ENCODE results near the gene CPA1.

CPA1 gene

GRCh38 chr7:130377178-130377577 lies 3.1 kb upstream of the CPA1 start:
- Histone ChIP-seq H3K36me3 (ENCODE audit: control insufficient read depth in 2 of 2, insufficient read depth in 1 of 2, low read length in 2 of 2) (no peaks in the 10 kb centered on the region), H3K4me1 (ENCODE audit: control insufficient read depth, insufficient read depth, low read length) (peaks cover 11% of the 10 kb centered on the region), H3K27ac (ENCODE audit: extremely low read depth, low read depth, low read length) (no peak overlapping the region), H3K4me3 (ENCODE audit: low read depth, low read length) (no peak overlapping the region), H3K9me3 (ENCODE audit: control insufficient read depth, insufficient read depth, low read depth, low read length) (no peaks in the 10 kb centered on the region)
- ChIA-PET CTCF (no interaction called here), POLR2A (no interaction called here)
- TF ChIP-seq ZNF10 (tag by site-specific recombination; IDR thresholded peaks at IDR 0.05) (no peak), ZFHX2 (tag by site-specific recombination; conservative IDR thresholded peaks at IDR 0.05) (0 out of 2 replicates have a peak, but pooled peaks have one; percentile 16), ZNF23 (tag by site-specific recombination; IDR thresholded peaks at IDR 0.05; ENCODE audit: borderline replicate concordance) (no peak)

- ChIA-PET POLR2A (no interaction called here), CTCF (no interaction called here)
- Histone ChIP-seq H3K27ac (ENCODE audit: extremely low read depth, low read depth, low read length) (no peak overlapping the region), H3K4me1 (ENCODE audit: control insufficient read depth, insufficient read depth, low read length) (peaks cover 2% of the 10 kb centered on the region), H3K36me3 (ENCODE audit: control insufficient read depth in 2 of 2, insufficient read depth in 1 of 2, low read length in 2 of 2) (no peaks in the 10 kb centered on the region), H3K9me3 (ENCODE audit: control insufficient read depth, insufficient read depth, low read depth, low read length) (no peaks in the 10 kb centered on the region), H3K4me3 (ENCODE audit: low read depth, low read length) (no peak overlapping the region)
- TF ChIP-seq ZBTB1 (tag by site-specific recombination; IDR thresholded peaks at IDR 0.05) (no peak), SCRT2 (tag by site-specific recombination; IDR thresholded peaks at IDR 0.05) (0 out of 2 replicates have a peak, but pooled peaks have one; percentile 5)
Observed at GRCh38 chr7:130379019-130379418, 1.3 kb upstream of the CPA1 start.

GRCh38 chr7:130379532-130379920 lies 768 bp upstream of the CPA1 start:
- H3K4me1 ChIP-seq (ENCODE audit: control insufficient read depth, insufficient read depth, low read length) = no peaks in the 10 kb centered on the region
- TF ChIP-seq ZNF768 (tag by site-specific recombination; IDR thresholded peaks at IDR 0.05) (no peak), HOXD13 (CRISPR knock-in tag; IDR thresholded peaks at IDR 0.05; ENCODE audit: borderline replicate concordance) (no peak), ZNF132 (tag by site-specific recombination; IDR thresholded peaks at IDR 0.05; ENCODE audit: borderline replicate concordance) (no peak), ZNF248 (tag by site-specific recombination; IDR thresholded peaks at IDR 0.05) (no peak), ZNF707 (tag by site-specific recombination; IDR thresholded peaks at IDR 0.05) (no peak), ZSCAN5A (tag by site-specific recombination; IDR thresholded peaks at IDR 0.05) (no peak), ZNF114 (tag by site-specific recombination; IDR thresholded peaks at IDR 0.05) (no peak), ZNF2 (tag by site-specific recombination; IDR thresholded peaks at IDR 0.05) (no peak), ZNF692 (tag by site-specific recombination; IDR thresholded peaks at IDR 0.05) (no peak), ZNF292 (tag by site-specific recombination; IDR thresholded peaks at IDR 0.05; ENCODE audit: borderline replicate concordance, low read depth) (no peak), MZF1 (tag by site-specific recombination; IDR thresholded peaks at IDR 0.05; ENCODE audit: borderline replicate concordance) (no peak)
- ChIA-PET POLR2A (no interaction called here), CTCF (no interaction called here)
- H3K9me3 ChIP-seq (ENCODE audit: control insufficient read depth, insufficient read depth, low read depth, low read length) = no peaks in the 10 kb centered on the region
- H3K36me3 ChIP-seq (ENCODE audit: control insufficient read depth in 2 of 2, insufficient read depth in 1 of 2, low read length in 2 of 2) = no peaks in the 10 kb centered on the region
- no peak overlapping the region for H3K27ac ChIP-seq (ENCODE audit: extremely low read depth, low read depth, low read length)
- H3K4me3 ChIP-seq (ENCODE audit: low read depth, low read length) = no peak overlapping the region

- no peak overlapping the region for H3K4me3 ChIP-seq (ENCODE audit: low read depth, low read length)
- H3K36me3 ChIP-seq (ENCODE audit: control insufficient read depth in 2 of 2, insufficient read depth in 1 of 2, low read length in 2 of 2) = no peaks in the 10 kb centered on the region
- ChIA-PET POLR2A (no interaction called here), CTCF (interaction anchor here (0.6 to 0.7 kb wide), 2 partner anchors 155 to 628 kb away, joined by 3 to 5 read pairs; no protein-coding TSS in a partner anchor)
- H3K4me1 ChIP-seq (ENCODE audit: control insufficient read depth, insufficient read depth, low read length) = no peaks in the 10 kb centered on the region
- no peaks in the 10 kb centered on the region for H3K9me3 ChIP-seq (ENCODE audit: control insufficient read depth, insufficient read depth, low read depth, low read length)
- no peak overlapping the region for H3K27ac ChIP-seq (ENCODE audit: extremely low read depth, low read depth, low read length)
- TF ChIP-seq PRDM10 (tag by site-specific recombination; IDR thresholded peaks at IDR 0.05) (no peak), ZNF404 (tag by site-specific recombination; IDR thresholded peaks at IDR 0.05) (no peak), ZNF701 (tag by site-specific recombination; IDR thresholded peaks at IDR 0.05) (no peak), ZNF112 (tag by site-specific recombination; IDR thresholded peaks at IDR 0.05) (no peak), ZNF843 (tag by site-specific recombination; IDR thresholded peaks at IDR 0.05) (no peak), ZNF416 (tag by site-specific recombination; IDR thresholded peaks at IDR 0.05) (no peak), HOXD13 (CRISPR knock-in tag; IDR thresholded peaks at IDR 0.05; ENCODE audit: borderline replicate concordance) (no peak), EGR2 (tag by site-specific recombination; IDR thresholded peaks at IDR 0.05; ENCODE audit: low read depth) (no peak), ZNF548 (tag by site-specific recombination; IDR thresholded peaks at IDR 0.05) (no peak)
Observed at GRCh38 chr7:130380861-130381455, 664 bp downstream of the CPA1 start.

Data from HEK293 (cell line).